HG03571 (cell line): ENCODE results near the gene OR8K3.

Source experiments
- ATAC-seq: cut with Tn5 transposase; IDR thresholded peaks from one replicate; pipeline ENCODE4 v1.9.1; 2021; ENCODE audit not compliant: unreplicated experiment

The OR8K3 gene

DNA sequence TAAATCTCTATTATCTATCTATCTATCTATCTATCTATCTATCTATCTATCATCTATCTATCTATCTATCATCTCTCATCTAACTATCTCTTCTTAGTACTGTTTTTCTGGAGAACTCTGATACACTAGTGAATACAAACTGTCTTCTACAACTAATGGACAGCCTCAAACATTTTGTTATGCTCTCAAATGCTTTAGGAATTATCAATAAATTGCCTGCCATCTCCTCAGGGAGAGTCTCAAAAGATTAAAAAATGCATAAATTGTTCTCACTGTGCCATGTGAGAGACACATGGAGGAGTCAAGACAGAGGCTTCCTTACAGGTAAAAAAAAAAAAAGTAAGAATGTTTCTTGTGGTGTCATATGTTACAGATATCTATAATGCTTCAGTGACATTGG is at the start of gene OR8K3:
Gene OR8K3 (plus strand): TSS at position 301 of the 400 bp plus-strand sequence. CDS start 3,163 bp downstream, outside the sequence.
- no peak for ATAC-seq

- ATAC-seq = no peak
Observed at GRCh38 chr11:56271092-56271491, 43.9 kb upstream of the OR8K3 start.

GRCh38 chr11:56273854-56274253 is 41.1 kb upstream of the OR8K3 start, which contains the start of gene OR5T1:
Gene OR5T1 (plus strand): TSS chr11:56274154. CDS start chr11:56275639, 1,485 bp downstream.
- ATAC-seq = no peak

DNA sequence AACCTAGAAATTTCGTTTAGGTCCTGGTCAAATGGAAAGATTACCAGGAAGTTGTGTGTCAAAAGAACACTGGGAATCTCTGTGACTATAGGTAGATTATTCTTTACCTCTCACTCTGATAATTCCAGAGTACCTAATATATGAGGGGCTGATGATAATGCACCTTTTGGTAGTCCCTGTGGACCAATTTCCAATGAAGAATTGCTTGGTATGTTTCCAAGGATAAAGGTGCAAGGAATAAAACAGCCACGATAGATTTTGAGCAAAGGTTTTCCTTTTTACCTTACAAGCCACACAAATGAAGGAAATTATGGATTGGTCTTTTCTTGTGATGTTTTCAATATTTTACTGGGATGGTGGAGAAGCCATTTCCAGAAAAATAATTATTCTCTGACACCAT is 22.8 kb upstream of the OR8K3 start, which contains the start of gene OR8H1:
Gene OR8H1 (minus strand): TSS at position 101 of the 400 bp plus-strand sequence. CDS start 1,192 bp downstream, outside the sequence.
- no peak for ATAC-seq

DNA sequence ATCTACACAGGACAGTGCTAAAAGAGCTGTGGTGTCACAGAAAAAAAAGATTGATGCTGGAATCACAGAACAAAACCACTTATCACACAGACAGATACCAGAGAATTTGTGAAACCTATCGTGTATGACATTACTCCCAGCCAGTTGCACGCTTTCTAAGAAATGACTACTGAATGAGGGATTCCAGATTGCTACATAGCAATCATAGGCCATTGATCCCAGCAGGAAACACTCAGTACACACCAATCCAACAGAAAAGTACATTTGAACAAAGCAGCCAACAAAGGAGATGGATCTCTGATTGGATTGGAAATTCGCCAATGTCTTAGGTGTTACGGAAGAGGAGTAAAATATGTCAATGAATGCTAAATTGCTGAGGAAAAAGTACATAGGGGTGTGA is 18.0 kb upstream of the OR8K3 start:
- no peak for ATAC-seq

DNA sequence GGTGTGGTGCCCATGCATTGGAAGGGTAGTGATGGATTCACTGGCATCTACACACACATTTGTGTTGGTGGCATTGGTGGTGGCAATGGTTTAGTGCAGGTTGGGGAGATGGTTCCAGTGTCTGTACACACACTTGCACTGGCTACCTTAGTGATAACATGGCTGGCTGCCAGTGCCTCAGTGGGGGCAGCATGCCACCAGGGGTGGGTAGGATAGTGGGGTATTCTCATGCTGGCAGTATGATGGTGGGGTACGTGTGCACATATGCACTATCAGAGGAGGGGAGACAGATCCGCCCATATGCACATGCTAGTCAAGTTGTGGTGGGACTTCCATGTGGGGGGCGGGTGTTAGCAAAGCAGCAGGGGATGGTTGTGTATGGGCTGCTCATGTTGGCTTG is 7.1 kb upstream of the OR8K3 start:
- no peak for ATAC-seq

GRCh38 chr11:56331861-56332491 is 17.0 kb downstream of the OR8K3 start:
- ATAC-seq = no peak

GRCh38 chr11:56333156-56333555 is 18.2 kb downstream of the OR8K3 start:
- ATAC-seq = no peak

DNA sequence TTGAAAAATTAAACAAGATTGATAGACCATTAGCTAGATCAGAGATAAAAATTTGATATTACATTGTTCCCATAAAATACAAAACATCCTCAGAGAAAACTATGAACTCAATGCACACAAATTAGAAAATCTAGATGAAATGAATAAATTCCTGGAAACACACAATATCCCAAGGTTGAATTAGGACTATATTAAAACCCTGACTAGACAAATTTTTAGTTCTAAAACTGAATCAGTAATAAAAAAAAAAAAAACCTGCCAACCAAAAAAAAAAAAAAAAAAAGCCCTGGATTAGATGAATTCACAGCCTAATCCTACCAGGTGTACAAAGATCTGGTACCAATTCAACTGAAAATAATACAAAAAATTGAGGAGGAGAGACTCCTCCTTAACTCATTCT is 25.3 kb downstream of the OR8K3 start:
- ATAC-seq = no peak

DNA sequence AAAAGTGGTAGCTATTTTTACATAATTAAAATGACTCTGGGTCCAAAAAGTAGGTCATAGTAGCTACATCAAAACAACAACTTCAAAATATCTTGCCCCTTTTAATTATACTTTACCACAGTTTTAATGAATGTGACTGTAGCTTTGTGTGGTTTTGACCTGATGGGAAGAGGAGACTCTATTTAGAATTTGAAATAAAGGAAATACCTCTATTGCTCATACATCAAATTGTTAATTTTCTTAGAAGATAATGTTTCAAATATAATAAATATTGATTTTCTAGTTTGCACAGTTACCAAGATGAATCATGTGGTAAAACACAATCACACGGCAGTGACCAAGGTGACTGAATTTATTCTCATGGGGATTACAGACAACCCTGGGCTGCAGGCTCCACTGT is 30.8 kb downstream of the OR8K3 start, which contains the start of gene OR8K1:
Gene OR8K1 (plus strand): TSS at position 301 of the 400 bp plus-strand sequence. CDS start 0 bp downstream, at position 301.
- no peak for ATAC-seq

- no peak for ATAC-seq
Observed at GRCh38 chr11:56353991-56354390, 39.0 kb downstream of the OR8K3 start, which contains the start of gene OR8J1. Gene OR8J1 (plus strand): TSS chr11:56354291. CDS start chr11:56360247, 5,956 bp downstream.
